Esophagus squamous epithelium (tissue), 5 donors: ENCODE measurements around the gene TNFRSF12A. TPM values are rescaled to one million over a fixed set of nuclear protein-coding genes. Genes with fewer than 3 reads are reported as not detected.

Source experiments
- DNase-seq: peaks from one replicate; lab custom pipeline; 2025; lab: John Stamatoyannopoulos, UW
- H3K27ac ChIP-seq, 4 donors: fragments of 200-600 bp; sonication (generic); one replicate each; pipeline ENCODE4 v1.5.1; 2016 to 2019; ENCODE audit warnings: mild to moderate bottlenecking in 1 of 4
- H3K27me3 ChIP-seq, 4 donors: fragments of 200-600 bp; sonication (generic); 1 replicate in 3 of 4; 2 replicates in 1 of 4; pipeline versions ENCODE4 v1.5.1 to v1.6.0; 2017 to 2021; ENCODE audit warnings: antibody characterized with exemption in 1 of 4
- H3K36me3 ChIP-seq, 3 donors: fragments of 200-600 bp; sonication (generic); one replicate each; pipeline ENCODE4 v1.5.1; 2016 to 2019
- H3K4me1 ChIP-seq, 3 donors: fragments of 200-600 bp; sonication (generic); one replicate each; pipeline ENCODE4 v1.5.1; 2017 to 2019
- H3K4me3 ChIP-seq, 4 donors: fragments of 200-600 bp; sonication (generic); 1 replicate in 3 of 4; 2 replicates in 1 of 4; pipeline ENCODE4 v1.5.1; 2016 to 2019; ENCODE audit warnings: mild to moderate bottlenecking in 2 of 4, moderate library complexity in 1 of 4
- H3K9me3 ChIP-seq, 3 donors: fragments of 200-600 bp; sonication (generic); one replicate each; pipeline ENCODE4 v1.5.1; 2016 to 2019
- CTCF ChIP-seq, 6 experiments: fragments of 450-650 bp in 4 of 6; fragments of 200-600 bp in 2 of 6; sonication (generic) in 2 of 6; IDR thresholded peaks; one replicate each; pipeline ENCODE4 v1.5.1; 2016 to 2019; ENCODE audit warnings: antibody characterized with exemption in 6 of 6, mild to moderate bottlenecking in 4 of 6, moderate library complexity in 4 of 6
- POLR2A ChIP-seq, 4 donors: fragments of 450-650 bp; IDR thresholded peaks; one replicate each; pipeline ENCODE4 v1.6.1; 2017; ENCODE audit warnings: antibody characterized with exemption in 4 of 4, mild to moderate bottlenecking in 4 of 4, moderate library complexity in 3 of 4
- WGBS, 2 donors: methylation state at CpG; one replicate each; pipeline ENCODE4 v1.1.5; 2018; 5-methylcytosine and 5-hydroxymethylcytosine counted together
- intact Hi-C: fragments of 100-400 bp; cut with DNase I; formaldehyde crosslinking; loops from one replicate; pipeline ENCODE4 v1.15.0; 2022
- total RNA-seq, 4 donors: library from RNA; depleted of rRNA; stranded (reverse); fragments of >200 nt; gene quantifications; one replicate each; pipeline ENCODE4 v1.1.0, GENCODE V29; 2016
- donor health status: DM: yes; HTN: yes; CAD: no.

TNFRSF12A gene
- total RNA-seq, 4 donors from 2014 or later = 15.3 to 46.0 (median 28.6) TPM

GRCh38 chr16:3013998-3014690 is 6.0 kb upstream of the TNFRSF12A start:
- TF ChIP-seq POLR2A (IDR thresholded peaks at IDR 0.05) = no peak
- TF ChIP-seq CTCF (IDR thresholded peaks at IDR 0.05) = no peak
- Histone ChIP-seq H3K9me3 (no peaks in the 10 kb centered on the region), H3K4me3 (no peak overlapping the region), H3K27ac (no peak overlapping the region), H3K4me1 (peaks cover 0 to 37% (median 9%) of the 10 kb centered on the region in 3 donors), H3K36me3 (no peaks in the 10 kb centered on the region), H3K27me3 (peaks cover 0 to 95% (median 24%) of the 10 kb centered on the region in 4 donors)
- DNase-seq = no peak
- intact Hi-C loops = no loop called here
- 21 to 54% methylated on average over 2 to 4 of the region's 12 CpGs for WGBS, 2 donors

GRCh38 chr16:3014971-3015370 is 5.2 kb upstream of the TNFRSF12A start:
- intact Hi-C loops = no loop called here
- peaks cover 4 to 37% (median 6%) of the 10 kb centered on the region in 3 donors for H3K4me1 ChIP-seq
- 76 to 95% methylated on average over 6 of the region's 6 CpGs for WGBS, 2 donors
- peaks cover 0 to 90% (median 24%) of the 10 kb centered on the region in 4 donors for H3K27me3 ChIP-seq
- TF ChIP-seq POLR2A (IDR thresholded peaks at IDR 0.05) (no peak), CTCF (IDR thresholded peaks at IDR 0.05) (no peak)
- no peak overlapping the region for H3K4me3 ChIP-seq
- no peak overlapping the region for H3K27ac ChIP-seq
- no peaks in the 10 kb centered on the region for H3K36me3 ChIP-seq
- DNase-seq = no peak
- H3K9me3 ChIP-seq = no peaks in the 10 kb centered on the region

- intact Hi-C loops = no loop called here
- Histone ChIP-seq H3K27ac (no peak overlapping the region), H3K4me1 (peaks cover 9 to 44% (median 9%) of the 10 kb centered on the region in 3 donors), H3K4me3 (no peak overlapping the region), H3K27me3 (peaks cover 0 to 80% (median 24%) of the 10 kb centered on the region in 4 donors), H3K36me3 (no peaks in the 10 kb centered on the region), H3K9me3 (no peaks in the 10 kb centered on the region)
- 79 to 87% methylated on average over 7 to 10 of the region's 13 CpGs for WGBS, 2 donors
- no peak for TF ChIP-seq CTCF (IDR thresholded peaks at IDR 0.05)
- no peak for DNase-seq
These were observed 4.2 kb upstream of the TNFRSF12A start for GRCh38 chr16:3015865-3016521.

- intact Hi-C loops = no loop called here
- WGBS, 2 donors = 44 to 71% methylated on average over 2 to 12 of the region's 20 CpGs
These were observed 2.8 kb upstream of the TNFRSF12A start for GRCh38 chr16:3017344-3017743.

More at GRCh38 chr16:3017344-3017743, 2.8 kb upstream of the TNFRSF12A start:
- Histone ChIP-seq H3K4me3 (no peak overlapping the region), H3K9me3 (no peaks in the 10 kb centered on the region), H3K27me3 (peaks cover 0 to 67% (median 15%) of the 10 kb centered on the region in 4 donors), H3K27ac (no peak overlapping the region), H3K4me1 (peaks cover 22 to 55% (median 23%) of the 10 kb centered on the region in 3 donors), H3K36me3 (no peaks in the 10 kb centered on the region)
- no peak for TF ChIP-seq POLR2A (IDR thresholded peaks at IDR 0.05)
- TF ChIP-seq CTCF (IDR thresholded peaks at IDR 0.05) = no peak
- DNase-seq = no peak
